DND-41 (cell line): ENCODE results near the gene RFX2.

Source experiments
- ATAC-seq: fragments of 200-7000 bp; cut with Tn5 transposase; 3 replicates; pipeline ENCODE4 v1.9.1; 2021; ENCODE audit warnings: low read depth; ENCODE audit not compliant: insufficient read depth
- DNase-seq: peaks from one replicate; pipeline ENCODE4 v3.0.0-alpha.2; 2020
- H2AFZ ChIP-seq: 2 replicates; pipeline ENCODE4 v1.6.0; 2012; ENCODE audit warnings: low read depth, low read length
- H3K27ac ChIP-seq: 2 replicates; pipeline ENCODE4 v1.5.1; 2012; ENCODE audit warnings: low read length, inconsistent platforms
- H3K27me3 ChIP-seq: fragments of 200-600 bp; sonication (generic); 2 replicates; pipeline ENCODE4 v1.6.0; 2012; ENCODE audit warnings: low read length, mild to moderate bottlenecking, inconsistent platforms; ENCODE audit not compliant: insufficient read depth, poor library complexity
- H3K36me3 ChIP-seq: 2 replicates; pipeline ENCODE4 v1.5.1; 2012; ENCODE audit warnings: low read length, inconsistent platforms; ENCODE audit not compliant: insufficient read depth
- H3K4me1 ChIP-seq: 2 replicates; pipeline ENCODE4 v1.5.1; 2012; ENCODE audit warnings: mild to moderate bottlenecking, low read length; ENCODE audit not compliant: insufficient read depth
- H3K4me2 ChIP-seq: 2 replicates; pipeline ENCODE4 v1.6.0; 2012; ENCODE audit warnings: mild to moderate bottlenecking, moderate library complexity, low read length, inconsistent platforms; ENCODE audit not compliant: insufficient read depth
- H3K4me3 ChIP-seq, 2 experiments: fragments of 200-600 bp in 1 of 2; shearing (Covaris generic) in 1 of 2; 2 replicates each; pipeline ENCODE4 v1.5.1; 2012 to 2016; ENCODE audit warnings: inconsistent platforms in 2 of 2, low read length in 2 of 2, mild to moderate bottlenecking in 2 of 2, low read depth in 1 of 2, moderate library complexity in 1 of 2
- H3K79me2 ChIP-seq: 2 replicates; pipeline ENCODE4 v1.6.0; 2012; ENCODE audit warnings: low read length, inconsistent platforms; ENCODE audit not compliant: insufficient read depth
- H3K9ac ChIP-seq: 2 replicates; pipeline ENCODE4 v1.6.0; 2012; ENCODE audit warnings: low read depth, mild to moderate bottlenecking, inconsistent platforms, low read length, moderate library complexity
- H3K9me3 ChIP-seq: 2 replicates; pipeline ENCODE4 v1.5.1; 2012; ENCODE audit warnings: low read length, moderate library complexity, mild to moderate bottlenecking, inconsistent platforms; ENCODE audit not compliant: insufficient read depth, severe bottlenecking
- H4K20me1 ChIP-seq: 2 replicates; pipeline ENCODE4 v1.6.0; 2012; ENCODE audit warnings: low read length; ENCODE audit not compliant: insufficient read depth
- CTCF ChIP-seq: IDR thresholded peaks from 2 replicates; pipeline ENCODE4 v1.5.1; 2012; ENCODE audit warnings: borderline replicate concordance, low read length, moderate library complexity, mild to moderate bottlenecking; ENCODE audit not compliant: poor library complexity, severe bottlenecking; ENCODE audit errors: extremely low read depth
- EZH2 ChIP-seq: IDR thresholded peaks from 3 replicates; pipeline ENCODE4 v1.6.1; 2012; ENCODE audit warnings: borderline replicate concordance, low read depth, mild to moderate bottlenecking, moderate library complexity, low read length, inconsistent platforms; ENCODE audit not compliant: severe bottlenecking

RFX2 gene

GRCh38 chr19:6017576-6017975 is 92.7 kb downstream of the RFX2 start:
- Histone ChIP-seq H2AFZ (no peak overlapping the region), H3K27me3 (no peaks in the 10 kb centered on the region), H3K4me1 (no peaks in the 10 kb centered on the region), H3K4me2 (no peak overlapping the region), H3K36me3 (no peaks in the 10 kb centered on the region), H3K27ac (no peak overlapping the region), H4K20me1 (no peaks in the 10 kb centered on the region; the same call in none of the 2 replicates), H3K79me2 (no peaks in the 10 kb centered on the region), H3K9me3 (no peaks in the 10 kb centered on the region), H3K4me3 (no peak overlapping the region), H3K9ac (no peak overlapping the region)
- no peak for TF ChIP-seq EZH2
- TF ChIP-seq CTCF: no peak
- DNase-seq (no peak), ATAC-seq (no peak)

GRCh38 chr19:6015841-6016545 is 94.3 kb downstream of the RFX2 start:
- H3K27me3 ChIP-seq: no peaks in the 10 kb centered on the region
- H3K4me2 ChIP-seq: no peak overlapping the region
- H4K20me1 ChIP-seq: no peaks in the 10 kb centered on the region; the same call in none of the 2 replicates
- no peaks in the 10 kb centered on the region for H3K79me2 ChIP-seq
- no peaks in the 10 kb centered on the region for H3K9me3 ChIP-seq
- TF ChIP-seq CTCF (no peak), EZH2 (no peak)
- H3K4me1 ChIP-seq: no peaks in the 10 kb centered on the region
- H3K27ac ChIP-seq: no peak overlapping the region
- no peaks in the 10 kb centered on the region for H3K36me3 ChIP-seq
- no peak overlapping the region for H3K9ac ChIP-seq
- no peak overlapping the region for H2AFZ ChIP-seq
- ATAC-seq: no peak
- DNase-seq: no peak
- H3K4me3 ChIP-seq: no peak overlapping the region

GRCh38 chr19:6014551-6015135 is 95.7 kb downstream of the RFX2 start:
- Histone ChIP-seq H3K9me3 (no peaks in the 10 kb centered on the region), H3K4me1 (no peaks in the 10 kb centered on the region), H3K9ac (no peak overlapping the region), H4K20me1 (no peaks in the 10 kb centered on the region), H2AFZ (no peak overlapping the region), H3K79me2 (no peaks in the 10 kb centered on the region), H3K36me3 (no peaks in the 10 kb centered on the region), H3K27ac (no peak overlapping the region), H3K4me2 (no peak overlapping the region), H3K27me3 (no peaks in the 10 kb centered on the region), H3K4me3 (no peak overlapping the region)
- ATAC-seq (no peak), DNase-seq (no peak)
- no peak for TF ChIP-seq CTCF
- TF ChIP-seq EZH2: no peak
